ENCODE measurements around the gene TSPAN13.

GRCh38 chr7:16787127-16787526 is 33.6 kb downstream of the TSPAN13 start:
- TF ChIP-seq CTCF (IDR thresholded peaks at IDR 0.05) (no peak), EZH2 (IDR thresholded peaks at IDR 0.05; ENCODE audit: borderline replicate concordance, insufficient read depth, low read depth, low read length, poor library complexity, severe bottlenecking) (no peak)

All from B cell (primary cell).